HEK293 (cell line): ENCODE data around the gene PCP4.

ENCODE experiments used
- CTCF ChIA-PET: fragments of 350-600 bp; formaldehyde crosslinking; extraction: SDS; loops from one replicate; lab custom pipeline; 2021; ENCODE audit warnings: antibody characterized with exemption; lab: Yijun Ruan, JAX
- POLR2A ChIA-PET: fragments of 300-600 bp; formaldehyde crosslinking; extraction: SDS; loops from one replicate; lab custom pipeline; 2020; ENCODE audit warnings: antibody characterized with exemption, inconsistent platforms; lab: Yijun Ruan, JAX
- H3K27ac ChIP-seq: fragments of 200-500 bp; sonication (Bioruptor generic); 2 replicates; pipeline ENCODE4 v1.5.1; 2014; ENCODE audit warnings: low read depth, low read length, control low read depth, inconsistent platforms; ENCODE audit errors: extremely low read depth
- H3K36me3 ChIP-seq, 2 experiments: fragments of 200-500 bp in 1 of 2; sonication (Bioruptor generic) in 1 of 2; 1 replicate in 1 of 2; 2 replicates in 1 of 2; pipeline ENCODE4 v1.5.1; 2014 to 2017; ENCODE audit warnings: inconsistent platforms in 2 of 2, low read length in 2 of 2; ENCODE audit not compliant: control insufficient read depth in 2 of 2, insufficient read depth in 1 of 2
- H3K4me1 ChIP-seq: fragments of 200-500 bp; sonication (Bioruptor generic); 2 replicates; pipeline ENCODE4 v1.5.1; 2014; ENCODE audit warnings: mild to moderate bottlenecking, low read length, inconsistent platforms; ENCODE audit not compliant: control insufficient read depth, insufficient read depth
- H3K4me3 ChIP-seq: 2 replicates; pipeline ENCODE4 v1.5.1; 2011; ENCODE audit warnings: low read depth, mild to moderate bottlenecking, control low read depth, low read length, moderate library complexity
- H3K9me3 ChIP-seq: fragments of 200-500 bp; sonication (Bioruptor generic); 2 replicates; pipeline ENCODE4 v1.5.1; 2014; ENCODE audit warnings: low read depth, low read length, inconsistent platforms; ENCODE audit not compliant: control insufficient read depth, insufficient read depth
- BCL6B ChIP-seq: fragments of 450-650 bp; formaldehyde crosslinking; IDR thresholded peaks from 2 replicates; pipeline ENCODE4 v1.5.1; 2017; ENCODE audit warnings: missing biosample characterization, missing genetic modification characterization
- HOXA7 ChIP-seq: sonication (generic); formaldehyde crosslinking; IDR thresholded peaks from 2 replicates; pipeline ENCODE4 v1.8.1; 2022; ENCODE audit warnings: missing genetic modification reagents, borderline replicate concordance
- KLF16 ChIP-seq: fragments of 450-650 bp; formaldehyde crosslinking; IDR thresholded peaks from 2 replicates; pipeline ENCODE4 v1.5.1; 2017; ENCODE audit warnings: missing biosample characterization, missing genetic modification characterization
- OSR2 ChIP-seq: fragments of 450-650 bp; formaldehyde crosslinking; IDR thresholded peaks from 2 replicates; pipeline ENCODE4 v1.5.1; 2016; ENCODE audit warnings: missing biosample characterization, missing genetic modification characterization
- REPIN1 ChIP-seq: fragments of 450-650 bp; formaldehyde crosslinking; IDR thresholded peaks from 2 replicates; pipeline ENCODE4 v1.5.1; 2017; ENCODE audit warnings: missing biosample characterization, missing genetic modification characterization, low read depth
- SCRT2 ChIP-seq: fragments of 450-650 bp; formaldehyde crosslinking; IDR thresholded peaks from 2 replicates; pipeline ENCODE4 v1.5.1; 2016; ENCODE audit warnings: missing biosample characterization, missing genetic modification characterization
- SP2 ChIP-seq: fragments of 450-650 bp; formaldehyde crosslinking; IDR thresholded peaks from 2 replicates; pipeline ENCODE4 v1.5.1; 2016; ENCODE audit warnings: missing biosample characterization, missing genetic modification characterization
- ZFP37 ChIP-seq: fragments of 450-650 bp; formaldehyde crosslinking; IDR thresholded peaks from 2 replicates; pipeline ENCODE4 v1.5.1; 2016; ENCODE audit warnings: missing biosample characterization, missing genetic modification characterization
- ZNF10 ChIP-seq: fragments of 450-650 bp; formaldehyde crosslinking; IDR thresholded peaks from 2 replicates; pipeline ENCODE4 v1.5.1; 2017; ENCODE audit warnings: missing biosample characterization, missing genetic modification characterization
- ZNF121 ChIP-seq: fragments of 450-650 bp; formaldehyde crosslinking; IDR thresholded peaks from 2 replicates; pipeline ENCODE4 v1.5.1; 2016; ENCODE audit warnings: missing biosample characterization, missing genetic modification characterization
- ZNF146 ChIP-seq: fragments of 450-650 bp; formaldehyde crosslinking; IDR thresholded peaks from 2 replicates; pipeline ENCODE4 v1.5.1; 2016; ENCODE audit warnings: missing biosample characterization, missing genetic modification characterization
- ZNF23 ChIP-seq: fragments of 450-650 bp; formaldehyde crosslinking; IDR thresholded peaks from 2 replicates; pipeline ENCODE4 v1.5.1; 2016; ENCODE audit warnings: missing biosample characterization, missing genetic modification characterization, borderline replicate concordance
- ZNF26 ChIP-seq: fragments of 450-650 bp; formaldehyde crosslinking; IDR thresholded peaks from 2 replicates; pipeline ENCODE4 v1.5.1; 2016; ENCODE audit warnings: missing biosample characterization, missing genetic modification characterization
- ZNF292 ChIP-seq: fragments of 450-650 bp; formaldehyde crosslinking; IDR thresholded peaks from 2 replicates; pipeline ENCODE4 v1.5.1; 2016; ENCODE audit warnings: low read depth, missing biosample characterization, missing genetic modification characterization, borderline replicate concordance
- ZNF416 ChIP-seq: fragments of 450-650 bp; formaldehyde crosslinking; IDR thresholded peaks from 2 replicates; pipeline ENCODE4 v1.5.1; 2016; ENCODE audit warnings: missing biosample characterization, missing genetic modification characterization
- ZNF449 ChIP-seq: fragments of 450-650 bp; formaldehyde crosslinking; IDR thresholded peaks from 2 replicates; pipeline ENCODE4 v1.5.1; 2017; ENCODE audit warnings: missing biosample characterization, mild to moderate bottlenecking, missing genetic modification characterization, moderate library complexity
- ZNF501 ChIP-seq: fragments of 450-650 bp; formaldehyde crosslinking; IDR thresholded peaks from 2 replicates; pipeline ENCODE4 v1.5.1; 2016; ENCODE audit warnings: missing biosample characterization, missing genetic modification characterization
- ZNF548 ChIP-seq: fragments of 450-650 bp; formaldehyde crosslinking; IDR thresholded peaks from 2 replicates; pipeline ENCODE4 v1.5.1; 2016; ENCODE audit warnings: missing biosample characterization, missing genetic modification characterization
- ZNF558 ChIP-seq: fragments of 450-650 bp; formaldehyde crosslinking; IDR thresholded peaks from 2 replicates; pipeline ENCODE4 v1.5.1; 2016; ENCODE audit warnings: missing biosample characterization, missing genetic modification characterization
- ZNF561 ChIP-seq: fragments of 450-650 bp; IDR thresholded peaks from 2 replicates; pipeline ENCODE4 v1.5.1; 2018; ENCODE audit warnings: missing biosample characterization, missing genetic modification characterization, borderline replicate concordance
- ZNF596 ChIP-seq: fragments of 450-650 bp; IDR thresholded peaks from 2 replicates; pipeline ENCODE4 v1.5.0; 2018; ENCODE audit warnings: missing biosample characterization, mild to moderate bottlenecking, missing genetic modification characterization, moderate library complexity
- ZNF610 ChIP-seq: fragments of 450-650 bp; formaldehyde crosslinking; IDR thresholded peaks from 2 replicates; pipeline ENCODE4 v1.5.1; 2016; ENCODE audit warnings: missing biosample characterization, missing genetic modification characterization, borderline replicate concordance
- ZNF654 ChIP-seq: fragments of 450-650 bp; formaldehyde crosslinking; IDR thresholded peaks from 2 replicates; pipeline ENCODE4 v1.5.1; 2016; ENCODE audit warnings: low read depth, missing biosample characterization, missing genetic modification characterization
- ZNF701 ChIP-seq: fragments of 450-650 bp; formaldehyde crosslinking; IDR thresholded peaks from 2 replicates; pipeline ENCODE4 v1.5.1; 2016; ENCODE audit warnings: missing biosample characterization, missing genetic modification characterization
- ZNF830 ChIP-seq: fragments of 450-650 bp; IDR thresholded peaks from 2 replicates; pipeline ENCODE4 v1.5.0; 2018; ENCODE audit warnings: missing biosample characterization, missing genetic modification characterization, low read depth, mild to moderate bottlenecking, moderate library complexity
- TF ChIP-seq, protein P1 (sequence below): fragments of 450-650 bp; IDR thresholded peaks from 2 replicates; pipeline ENCODE4 v1.5.1; 2018; ENCODE audit warnings: missing biosample characterization, missing genetic modification characterization
- TF ChIP-seq, protein P2 (sequence below): fragments of 450-650 bp; formaldehyde crosslinking; IDR thresholded peaks from 2 replicates; pipeline ENCODE4 v1.5.1; 2017; ENCODE audit warnings: missing biosample characterization, missing genetic modification characterization

PCP4 gene

DNA sequence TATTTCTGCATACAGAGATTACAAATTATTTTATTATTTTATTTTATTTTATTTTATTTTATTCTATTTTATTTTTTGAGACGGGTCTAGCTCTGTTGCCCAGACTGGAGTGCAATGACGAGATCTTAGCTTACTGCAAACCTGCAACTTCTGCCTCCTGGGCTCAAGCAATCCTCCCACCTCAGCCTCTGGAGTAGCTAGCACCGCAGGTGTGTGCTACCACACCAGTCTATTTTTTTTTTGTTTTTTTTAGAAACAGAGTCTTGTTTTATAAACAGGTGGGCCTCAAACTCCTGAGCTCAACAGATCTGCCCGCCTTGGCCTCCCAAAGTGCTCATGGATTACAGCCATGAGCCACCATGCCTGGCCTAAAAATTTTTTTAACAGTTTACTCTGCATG is 88.1 kb downstream of the PCP4 start (continued):
- TF ChIP-seq BCL6B (no peak), ZNF146 (tag by site-specific recombination) (no peak), ZNF558 (tag by site-specific recombination) (no peak)

DNA sequence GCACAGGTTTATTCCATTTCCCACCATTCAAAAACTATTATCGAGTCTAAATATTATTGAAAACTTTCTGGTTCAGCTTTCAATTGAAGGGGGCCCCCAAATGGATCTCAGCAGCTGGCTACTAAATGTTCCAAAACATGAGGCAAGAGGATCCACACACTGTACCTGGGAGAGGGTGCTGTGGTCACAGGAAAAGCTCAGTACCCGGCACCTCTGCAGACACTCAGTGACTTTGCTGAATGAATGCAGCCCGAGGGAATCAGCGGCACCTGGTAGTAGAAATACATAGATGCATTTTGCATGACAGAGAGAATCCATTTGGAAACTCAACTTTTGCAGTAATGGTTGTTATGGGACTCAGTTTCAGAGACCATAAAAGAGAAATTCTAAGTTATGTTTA is 89.3 kb downstream of the PCP4 start:
- ChIA-PET POLR2A (no interaction called here), CTCF (no interaction called here)
- no peak overlapping the region for H3K27ac ChIP-seq
- no peaks in the 10 kb centered on the region for H3K36me3 ChIP-seq
- H3K4me1 ChIP-seq, result no peaks in the 10 kb centered on the region
- no peak overlapping the region for H3K4me3 ChIP-seq
- TF ChIP-seq ZNF121 (tag by site-specific recombination) (no peak), REPIN1 (tag by site-specific recombination) (no peak), ZNF610 (tag by site-specific recombination) (no peak), ZNF10 (tag by site-specific recombination) (no peak), ZNF26 (tag by site-specific recombination) (no peak), ZNF23 (tag by site-specific recombination) (no peak), ZNF501 (no peak), HOXA7 (CRISPR knock-in tag) (no peak), ZNF449 (tag by site-specific recombination) (no peak), ZNF830 (tag by site-specific recombination) (no peak), KLF16 (no peak), ZNF561 (no peak)
- TF ChIP-seq, protein P1, sequence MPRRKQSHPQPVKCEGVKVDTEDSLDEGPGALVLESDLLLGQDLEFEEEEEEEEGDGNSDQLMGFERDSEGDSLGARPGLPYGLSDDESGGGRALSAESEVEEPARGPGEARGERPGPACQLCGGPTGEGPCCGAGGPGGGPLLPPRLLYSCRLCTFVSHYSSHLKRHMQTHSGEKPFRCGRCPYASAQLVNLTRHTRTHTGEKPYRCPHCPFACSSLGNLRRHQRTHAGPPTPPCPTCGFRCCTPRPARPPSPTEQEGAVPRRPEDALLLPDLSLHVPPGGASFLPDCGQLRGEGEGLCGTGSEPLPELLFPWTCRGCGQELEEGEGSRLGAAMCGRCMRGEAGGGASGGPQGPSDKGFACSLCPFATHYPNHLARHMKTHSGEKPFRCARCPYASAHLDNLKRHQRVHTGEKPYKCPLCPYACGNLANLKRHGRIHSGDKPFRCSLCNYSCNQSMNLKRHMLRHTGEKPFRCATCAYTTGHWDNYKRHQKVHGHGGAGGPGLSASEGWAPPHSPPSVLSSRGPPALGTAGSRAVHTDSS (tag by site-specific recombination), result no peak
- TF ChIP-seq, protein P2, sequence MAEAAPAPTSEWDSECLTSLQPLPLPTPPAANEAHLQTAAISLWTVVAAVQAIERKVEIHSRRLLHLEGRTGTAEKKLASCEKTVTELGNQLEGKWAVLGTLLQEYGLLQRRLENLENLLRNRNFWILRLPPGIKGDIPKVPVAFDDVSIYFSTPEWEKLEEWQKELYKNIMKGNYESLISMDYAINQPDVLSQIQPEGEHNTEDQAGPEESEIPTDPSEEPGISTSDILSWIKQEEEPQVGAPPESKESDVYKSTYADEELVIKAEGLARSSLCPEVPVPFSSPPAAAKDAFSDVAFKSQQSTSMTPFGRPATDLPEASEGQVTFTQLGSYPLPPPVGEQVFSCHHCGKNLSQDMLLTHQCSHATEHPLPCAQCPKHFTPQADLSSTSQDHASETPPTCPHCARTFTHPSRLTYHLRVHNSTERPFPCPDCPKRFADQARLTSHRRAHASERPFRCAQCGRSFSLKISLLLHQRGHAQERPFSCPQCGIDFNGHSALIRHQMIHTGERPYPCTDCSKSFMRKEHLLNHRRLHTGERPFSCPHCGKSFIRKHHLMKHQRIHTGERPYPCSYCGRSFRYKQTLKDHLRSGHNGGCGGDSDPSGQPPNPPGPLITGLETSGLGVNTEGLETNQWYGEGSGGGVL (tag by site-specific recombination), result no peak
- H3K9me3 ChIP-seq, result no peaks in the 10 kb centered on the region

DNA sequence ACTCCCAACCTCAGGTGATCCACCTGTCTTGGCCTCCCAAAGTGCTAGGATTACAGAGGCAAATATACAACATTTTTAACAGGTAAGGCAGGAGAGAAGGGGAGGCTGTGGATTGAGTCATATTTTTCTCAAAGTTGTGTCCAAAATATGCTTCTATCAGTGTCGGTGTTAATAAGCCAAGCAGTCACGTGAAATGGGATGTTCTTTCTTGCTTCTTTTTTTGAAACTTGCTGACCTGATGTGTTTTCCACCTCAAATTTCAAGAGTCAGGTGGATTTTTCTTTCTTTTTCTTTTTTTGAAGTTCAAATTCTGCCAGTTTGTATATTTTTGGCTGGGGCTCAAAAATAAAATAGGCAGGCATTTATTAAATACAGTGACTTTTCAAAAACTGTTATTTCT is 91.5 kb downstream of the PCP4 start:
- Histone ChIP-seq H3K36me3 (no peaks in the 10 kb centered on the region), H3K9me3 (no peaks in the 10 kb centered on the region), H3K27ac (no peak overlapping the region), H3K4me3 (no peak overlapping the region), H3K4me1 (no peaks in the 10 kb centered on the region)
- CTCF ChIA-PET, result no interaction called here
- POLR2A ChIA-PET, result no interaction called here
- TF ChIP-seq ZNF416 (tag by site-specific recombination) (no peak), ZNF292 (tag by site-specific recombination) (no peak), SCRT2 (tag by site-specific recombination) (no peak), ZNF596 (tag by site-specific recombination) (no peak), ZNF701 (tag by site-specific recombination) (no peak), ZFP37 (no peak), ZNF654 (tag by site-specific recombination) (no peak), SP2 (tag by site-specific recombination) (no peak), ZNF548 (tag by site-specific recombination) (no peak), OSR2 (tag by site-specific recombination) (no peak)
- TF ChIP-seq, protein P1 (tag by site-specific recombination), result no peak
